ENCODE measurements around the gene CCL27. TPM values are rescaled to one million over a fixed set of nuclear protein-coding genes. Genes with fewer than 3 reads are reported as not detected.

CCL27 gene
- total RNA-seq, 4 donors from 2014 or later = 1.7 TPM; not detected in 3

- Histone ChIP-seq H3K36me3 (peaks cover 0 to 3% of the 10 kb centered on the region in 2 donors), H3K4me3 (peak overlapping the region in 1 of 4 donors; percentile 20), H3K27ac (no peak overlapping the region), H3K9me3 (no peaks in the 10 kb centered on the region), H3K4me1 (peaks cover 15 to 16% of the 10 kb centered on the region in 2 donors), H3K27me3 (peaks cover 65 to 72% (median 69%) of the 10 kb centered on the region in 3 donors)
- intact Hi-C loops (cut with DNase I; ENCODE audit: low total_unique reads) (no loop called here), in situ Hi-C loops (cut with MboI; ENCODE audit: low sequenced_read_pairs in 4 of 4) (loop anchor here in 1 of 4 donors (25.0 kb wide), 1 partner anchor 111 kb away; the partner anchor contains the start of gene ENHO)
- no peak for DNase-seq
- ATAC-seq = no peak
- TF ChIP-seq CTCF (IDR thresholded peaks at IDR 0.05 in 4 of 5, conservative IDR thresholded peaks at IDR 0.05 in 1 of 5) (no peak), POLR2A (IDR thresholded peaks at IDR 0.05) (no peak)
Measured at GRCh38 chr9:34623374-34624235, 38.9 kb downstream of the CCL27 start.

DNA sequence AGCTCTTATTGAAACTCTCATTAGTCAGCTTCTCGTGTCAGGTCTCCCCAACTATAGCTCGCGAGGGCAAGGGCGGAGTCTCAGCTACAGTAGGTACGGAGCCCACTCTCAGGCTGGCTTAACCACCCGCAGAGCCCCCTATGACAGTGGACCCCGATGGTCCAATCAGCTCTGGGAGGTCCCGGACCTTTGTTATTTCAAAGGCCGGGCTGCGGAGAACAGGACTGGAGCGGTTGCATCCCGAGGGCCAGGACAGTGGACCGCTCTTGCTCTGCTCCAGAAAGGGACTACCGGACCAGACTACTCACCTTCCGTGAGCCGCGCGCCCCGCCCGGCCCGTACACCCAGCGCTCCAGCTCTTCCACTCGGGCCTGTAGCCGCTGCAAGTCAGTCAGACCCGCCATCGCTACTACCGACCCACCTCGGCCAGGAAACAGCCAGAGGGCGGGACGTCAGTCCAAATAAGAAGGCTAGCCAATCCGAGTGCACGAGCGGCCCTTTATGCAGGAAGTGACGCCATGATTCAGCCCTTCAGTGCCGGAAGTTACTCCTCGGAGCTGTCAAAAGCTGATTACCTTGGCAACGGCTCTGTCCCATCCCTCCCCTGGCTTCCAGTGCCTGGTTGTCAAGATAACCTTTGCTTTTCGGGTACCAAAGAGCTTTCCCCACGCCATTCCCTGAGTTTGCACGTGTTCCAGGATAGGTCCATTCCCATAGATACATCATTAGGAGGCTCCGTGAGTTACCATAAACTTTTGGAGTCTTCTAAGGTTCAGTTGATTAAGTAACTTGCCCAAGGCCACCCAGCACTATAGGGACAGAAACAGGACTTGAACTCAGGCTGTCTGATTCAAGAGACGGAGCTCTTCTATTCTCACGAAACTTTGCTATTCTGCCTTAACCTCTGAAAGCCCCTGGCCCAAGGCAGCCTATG is 42.1 kb downstream of the CCL27 start, which contains the start of gene DCTN3:
Gene DCTN3 (minus strand): TSS at position 435 of the 934 bp plus-strand sequence. CDS start 31 bp downstream, at position 404.
- Histone ChIP-seq H3K27me3 (peaks cover 33 to 39% (median 37%) of the 10 kb centered on the region in 3 donors), H3K27ac (peak within 1 kb of the TSS; percentile 44 to 71 (median 63)), H3K36me3 (peaks cover 0 to 30% of the 10 kb centered on the region in 2 donors), H3K9me3 (no peaks in the 10 kb centered on the region), H3K4me1 (peaks cover 8 to 15% of the 10 kb centered on the region in 2 donors), H3K4me3 (peak within 1 kb of the TSS; percentile 76 to 94 (median 93))
- ATAC-seq (peak; percentile 99 to 100), DNase-seq (peak; percentile 90 to 93)
- intact Hi-C loops (cut with DNase I; ENCODE audit: low total_unique reads) (loop anchor here (2.0 kb wide), 1 partner anchor 16 kb away; the partner anchor contains the start of gene SIGMAR1), in situ Hi-C loops (cut with MboI; ENCODE audit: low sequenced_read_pairs in 4 of 4) (loop anchor here in 1 of 4 donors (25.0 kb wide), 1 partner anchor 108 kb away; the partner anchor contains the start of gene ENHO)
- TF ChIP-seq CTCF (IDR thresholded peaks at IDR 0.05 in 4 of 5, conservative IDR thresholded peaks at IDR 0.05 in 1 of 5) = peak in 1 of 5 experiments; percentile 20
- peak in 1 of 2 donors; percentile 24 for TF ChIP-seq POLR2A (IDR thresholded peaks at IDR 0.05)

GRCh38 chr9:34615132-34615531 is 47.3 kb downstream of the CCL27 start:
- DNase-seq (no peak), ATAC-seq (no peak)
- peaks cover 30 to 32% of the 10 kb centered on the region in 2 donors for H3K4me1 ChIP-seq
- peaks cover 0 to 40% of the 10 kb centered on the region in 2 donors for H3K36me3 ChIP-seq
- no peak overlapping the region for H3K4me3 ChIP-seq
- in situ Hi-C loops (cut with MboI; ENCODE audit: low sequenced_read_pairs in 4 of 4) (loop anchor here in 1 of 4 donors (25.0 kb wide), 1 partner anchor 103 kb away; the partner anchor contains the start of gene ENHO), intact Hi-C loops (cut with DNase I; ENCODE audit: low total_unique reads) (no loop called here)
- H3K9me3 ChIP-seq = no peaks in the 10 kb centered on the region
- no peaks in the 10 kb centered on the region for H3K27me3 ChIP-seq
- TF ChIP-seq POLR2A (IDR thresholded peaks at IDR 0.05) (no peak), CTCF (IDR thresholded peaks at IDR 0.05 in 4 of 5, conservative IDR thresholded peaks at IDR 0.05 in 1 of 5) (no peak)
- no peak overlapping the region for H3K27ac ChIP-seq

DNA sequence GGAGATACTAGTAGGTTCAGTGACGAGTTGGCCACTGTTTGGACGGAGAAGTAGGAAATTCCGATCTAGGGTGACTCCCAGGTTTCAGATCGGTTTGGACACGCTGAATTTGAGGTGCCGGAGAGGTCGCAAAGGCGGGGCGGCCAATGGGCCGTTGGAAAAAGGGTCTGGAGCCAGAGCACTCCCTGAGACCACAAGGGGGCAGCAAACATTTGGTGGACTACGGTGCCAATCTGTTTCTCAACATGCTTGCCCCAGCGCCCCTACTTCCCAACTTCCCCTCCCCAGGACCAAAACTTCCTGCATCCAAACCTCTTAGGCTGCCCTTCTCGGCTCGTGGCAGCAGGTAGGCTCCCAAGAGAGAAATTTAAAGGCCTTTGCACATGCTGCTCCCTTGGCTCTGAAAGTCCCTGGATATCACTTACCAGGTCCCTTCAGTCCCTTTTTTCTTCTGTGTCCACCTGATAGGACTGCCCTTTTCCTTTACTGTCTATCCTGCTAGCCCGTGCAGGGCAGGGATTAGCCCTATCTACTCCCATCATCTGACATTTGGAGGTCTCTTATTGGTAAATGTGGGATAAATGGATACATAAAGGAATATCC is 49.6 kb downstream of the CCL27 start:
- TF ChIP-seq POLR2A (IDR thresholded peaks at IDR 0.05) (no peak), CTCF (IDR thresholded peaks at IDR 0.05 in 4 of 5, conservative IDR thresholded peaks at IDR 0.05 in 1 of 5) (peak; percentile 72 to 87 (median 84))
- Histone ChIP-seq H3K4me1 (peaks cover 23 to 30% of the 10 kb centered on the region in 2 donors), H3K9me3 (no peaks in the 10 kb centered on the region), H3K4me3 (peak overlapping the region; percentile 67 to 89 (median 81)), H3K36me3 (peaks cover 0 to 31% of the 10 kb centered on the region in 2 donors), H3K27me3 (no peaks in the 10 kb centered on the region), H3K27ac (peak overlapping the region; percentile 93 to 98 (median 96))
- in situ Hi-C loops (cut with MboI; ENCODE audit: low sequenced_read_pairs in 4 of 4) (loop anchor here in 1 of 4 donors (25.0 kb wide), 1 partner anchor 101 kb away; the partner anchor contains the start of gene ENHO), intact Hi-C loops (cut with DNase I; ENCODE audit: low total_unique reads) (loop anchor here (1.0 kb wide), 2 partner anchors 16 to 21 kb away; partner anchors contain the start of gene ARID3C)
- DNase-seq (peak in 1 of 2 donors; percentile 70), ATAC-seq (peak; percentile 63 to 69)
